Measurements from ENCODE around the gene PHLDA1.

Gene PHLDA1

DNA sequence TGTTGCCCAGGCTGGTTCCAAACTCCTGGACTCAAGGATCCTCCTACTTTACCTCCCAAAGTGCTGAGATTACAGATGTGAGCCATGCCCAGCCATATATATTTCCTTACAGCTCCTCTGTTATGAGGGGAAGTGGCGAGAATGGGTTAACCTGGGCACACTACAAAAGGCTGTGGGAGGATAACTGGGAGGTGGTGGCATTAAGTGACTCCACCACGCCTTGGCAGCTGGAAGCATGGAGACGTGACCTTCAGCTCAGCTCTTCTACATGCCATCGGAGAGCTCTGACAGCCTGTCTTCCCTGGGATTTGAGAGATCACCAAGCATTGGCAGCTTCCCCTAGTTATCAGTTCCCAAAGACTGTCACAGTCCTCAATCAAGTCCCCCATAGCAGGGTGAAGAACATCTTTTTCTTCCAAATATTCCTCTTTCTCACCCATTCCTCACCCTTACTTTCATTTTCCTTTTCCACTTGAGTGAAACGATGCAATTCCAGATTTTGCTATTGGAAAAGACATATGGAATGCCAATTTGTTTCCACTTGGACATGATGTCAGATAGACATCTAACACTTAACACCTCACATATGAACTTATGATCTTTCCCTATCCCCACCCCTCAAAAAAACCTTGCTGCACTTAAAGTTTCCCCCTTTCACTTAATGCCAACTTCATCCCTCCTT lies 48.5 kb downstream of the PHLDA1 start:
- TF ChIP-seq, protein P1, sequence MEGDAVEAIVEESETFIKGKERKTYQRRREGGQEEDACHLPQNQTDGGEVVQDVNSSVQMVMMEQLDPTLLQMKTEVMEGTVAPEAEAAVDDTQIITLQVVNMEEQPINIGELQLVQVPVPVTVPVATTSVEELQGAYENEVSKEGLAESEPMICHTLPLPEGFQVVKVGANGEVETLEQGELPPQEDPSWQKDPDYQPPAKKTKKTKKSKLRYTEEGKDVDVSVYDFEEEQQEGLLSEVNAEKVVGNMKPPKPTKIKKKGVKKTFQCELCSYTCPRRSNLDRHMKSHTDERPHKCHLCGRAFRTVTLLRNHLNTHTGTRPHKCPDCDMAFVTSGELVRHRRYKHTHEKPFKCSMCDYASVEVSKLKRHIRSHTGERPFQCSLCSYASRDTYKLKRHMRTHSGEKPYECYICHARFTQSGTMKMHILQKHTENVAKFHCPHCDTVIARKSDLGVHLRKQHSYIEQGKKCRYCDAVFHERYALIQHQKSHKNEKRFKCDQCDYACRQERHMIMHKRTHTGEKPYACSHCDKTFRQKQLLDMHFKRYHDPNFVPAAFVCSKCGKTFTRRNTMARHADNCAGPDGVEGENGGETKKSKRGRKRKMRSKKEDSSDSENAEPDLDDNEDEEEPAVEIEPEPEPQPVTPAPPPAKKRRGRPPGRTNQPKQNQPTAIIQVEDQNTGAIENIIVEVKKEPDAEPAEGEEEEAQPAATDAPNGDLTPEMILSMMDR (IDR thresholded peaks at IDR 0.05; ENCODE audit: low read depth, low read length) = no peak
- DNase-seq (ENCODE audit: low read depth, low spot score) = no peak
- in situ Hi-C loops (cut with HindIII; ENCODE audit: low sequenced_read_pairs) = no loop called here
- H3K4me3 ChIP-seq (ENCODE audit: low read depth, low read length) = no peak overlapping the region

GRCh38 chr12:75982169-75982564 lies 49.4 kb downstream of the PHLDA1 start:
- peak; percentile 39 for DNase-seq (ENCODE audit: low read depth, low spot score)
- TF ChIP-seq, protein P1 (IDR thresholded peaks at IDR 0.05; ENCODE audit: low read depth, low read length) = no peak
- no peak overlapping the region for H3K4me3 ChIP-seq (ENCODE audit: low read depth, low read length)
- in situ Hi-C loops (cut with HindIII; ENCODE audit: low sequenced_read_pairs) = no loop called here

- in situ Hi-C loops (cut with HindIII; ENCODE audit: low sequenced_read_pairs) = no loop called here
- H3K4me3 ChIP-seq (ENCODE audit: low read depth, low read length) = no peak overlapping the region
- TF ChIP-seq, protein P1 (IDR thresholded peaks at IDR 0.05; ENCODE audit: low read depth, low read length) = no peak
- no peak for DNase-seq (ENCODE audit: low read depth, low spot score)
Measured at GRCh38 chr12:75981247-75982168, 50.1 kb downstream of the PHLDA1 start.

DNA sequence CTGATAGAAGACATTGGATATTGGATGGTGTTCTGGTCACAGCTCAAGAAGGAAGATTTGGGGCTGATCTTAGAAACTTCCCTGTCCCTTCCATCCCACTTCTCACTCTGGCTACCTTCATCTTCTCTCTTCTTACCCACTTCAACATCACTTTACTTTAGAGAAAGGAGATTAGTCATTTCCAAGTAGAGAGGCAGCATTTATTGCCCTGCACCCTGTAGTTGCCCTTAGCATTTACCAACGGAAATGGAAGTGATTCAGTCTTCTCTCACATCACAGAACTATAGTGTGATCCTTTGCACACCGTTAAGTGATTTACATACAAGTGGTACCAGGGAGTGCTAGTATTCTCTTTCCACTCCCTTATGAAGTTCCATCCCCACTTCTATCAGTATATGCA lies 52.4 kb downstream of the PHLDA1 start:
- TF ChIP-seq, protein P1 (IDR thresholded peaks at IDR 0.05; ENCODE audit: low read depth, low read length) = no peak
- in situ Hi-C loops (cut with HindIII; ENCODE audit: low sequenced_read_pairs) = no loop called here
- DNase-seq (ENCODE audit: low read depth, low spot score) = peak; percentile 62
- no peak overlapping the region for H3K4me3 ChIP-seq (ENCODE audit: low read depth, low read length)

- TF ChIP-seq, protein P1 (IDR thresholded peaks at IDR 0.05; ENCODE audit: low read depth, low read length) = no peak
- H3K4me3 ChIP-seq (ENCODE audit: low read depth, low read length) = no peak overlapping the region
- in situ Hi-C loops (cut with HindIII; ENCODE audit: low sequenced_read_pairs) = no loop called here
- DNase-seq (ENCODE audit: low read depth, low spot score) = no peak
Measured at GRCh38 chr12:75978677-75979076, 52.9 kb downstream of the PHLDA1 start.

- peak; percentile 99 for DNase-seq (ENCODE audit: low read depth, low spot score)
- TF ChIP-seq, protein P1 (IDR thresholded peaks at IDR 0.05; ENCODE audit: low read depth, low read length) = no peak
- no peak overlapping the region for H3K4me3 ChIP-seq (ENCODE audit: low read depth, low read length)
- in situ Hi-C loops (cut with HindIII; ENCODE audit: low sequenced_read_pairs) = no loop called here
Measured at GRCh38 chr12:75977952-75978671, 53.5 kb downstream of the PHLDA1 start.

All from astrocyte of the spinal cord (primary cell).